Measurements from ENCODE around the gene SLC9A4.

Gene SLC9A4

DNA sequence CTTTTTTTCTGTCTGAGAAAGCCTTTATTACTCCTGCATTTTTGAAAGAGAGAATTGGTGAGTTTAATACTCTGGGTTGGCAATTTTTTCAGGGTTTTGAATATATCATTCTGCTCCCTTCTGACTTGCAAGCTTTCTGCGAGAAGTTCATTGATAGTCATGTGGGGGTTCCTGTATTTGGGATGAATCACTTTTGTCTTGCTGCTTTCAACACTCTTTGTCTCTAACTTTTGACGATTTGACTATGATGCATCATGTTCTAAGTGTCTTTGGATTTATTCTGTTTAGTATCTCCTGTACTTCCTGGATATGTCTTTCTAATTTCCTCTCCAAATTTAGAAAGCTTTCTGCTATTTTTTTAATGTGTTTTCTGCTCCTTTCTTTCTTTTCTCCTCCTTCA lies 105.3 kb downstream of the SLC9A4 start:
- TF ChIP-seq, protein P1, sequence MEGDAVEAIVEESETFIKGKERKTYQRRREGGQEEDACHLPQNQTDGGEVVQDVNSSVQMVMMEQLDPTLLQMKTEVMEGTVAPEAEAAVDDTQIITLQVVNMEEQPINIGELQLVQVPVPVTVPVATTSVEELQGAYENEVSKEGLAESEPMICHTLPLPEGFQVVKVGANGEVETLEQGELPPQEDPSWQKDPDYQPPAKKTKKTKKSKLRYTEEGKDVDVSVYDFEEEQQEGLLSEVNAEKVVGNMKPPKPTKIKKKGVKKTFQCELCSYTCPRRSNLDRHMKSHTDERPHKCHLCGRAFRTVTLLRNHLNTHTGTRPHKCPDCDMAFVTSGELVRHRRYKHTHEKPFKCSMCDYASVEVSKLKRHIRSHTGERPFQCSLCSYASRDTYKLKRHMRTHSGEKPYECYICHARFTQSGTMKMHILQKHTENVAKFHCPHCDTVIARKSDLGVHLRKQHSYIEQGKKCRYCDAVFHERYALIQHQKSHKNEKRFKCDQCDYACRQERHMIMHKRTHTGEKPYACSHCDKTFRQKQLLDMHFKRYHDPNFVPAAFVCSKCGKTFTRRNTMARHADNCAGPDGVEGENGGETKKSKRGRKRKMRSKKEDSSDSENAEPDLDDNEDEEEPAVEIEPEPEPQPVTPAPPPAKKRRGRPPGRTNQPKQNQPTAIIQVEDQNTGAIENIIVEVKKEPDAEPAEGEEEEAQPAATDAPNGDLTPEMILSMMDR (IDR thresholded peaks at IDR 0.05; ENCODE audit: insufficient read depth, low read length, poor library complexity, severe bottlenecking), result no peak
- Histone ChIP-seq H3K36me3 (ENCODE audit: control insufficient read depth, insufficient read depth, low read length) (no peaks in the 10 kb centered on the region), H3K27me3 (replicated peaks; ENCODE audit: control insufficient read depth, insufficient read depth, low read length) (no peaks in the 10 kb centered on the region), H3K4me3 (replicated peaks; ENCODE audit: low read depth, low read length) (no peak overlapping the region)
- DNase-seq (ENCODE audit: extremely low read depth, insufficient read length), result no peak

DNA sequence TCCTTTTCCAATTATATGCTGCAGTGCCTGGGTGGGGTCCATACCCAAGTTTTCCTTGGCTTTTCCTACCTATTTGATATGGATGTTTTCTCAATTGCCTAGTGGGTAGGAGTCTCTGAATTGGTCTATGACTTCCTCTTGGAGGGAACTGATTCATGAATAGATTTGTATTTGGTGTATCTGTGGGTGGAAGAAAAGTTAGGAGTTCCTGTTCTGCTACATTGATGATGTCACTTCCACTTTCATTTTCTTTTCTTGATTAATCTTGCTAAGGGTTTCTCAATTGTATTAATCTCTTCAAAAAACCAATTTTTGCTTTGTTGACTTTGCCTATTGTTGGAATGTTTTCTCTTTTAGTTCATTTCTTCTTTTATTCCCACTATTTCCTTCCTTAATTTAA lies 108.9 kb downstream of the SLC9A4 start:
- Histone ChIP-seq H3K36me3 (ENCODE audit: control insufficient read depth, insufficient read depth, low read length) (no peaks in the 10 kb centered on the region), H3K27me3 (replicated peaks; ENCODE audit: control insufficient read depth, insufficient read depth, low read length) (no peaks in the 10 kb centered on the region; the same call in 1 of the 2 replicates), H3K4me3 (replicated peaks; ENCODE audit: low read depth, low read length) (no peak overlapping the region)
- TF ChIP-seq, protein P1 (IDR thresholded peaks at IDR 0.05; ENCODE audit: insufficient read depth, low read length, poor library complexity, severe bottlenecking), result no peak
- DNase-seq (ENCODE audit: extremely low read depth, insufficient read length), result no peak

DNA sequence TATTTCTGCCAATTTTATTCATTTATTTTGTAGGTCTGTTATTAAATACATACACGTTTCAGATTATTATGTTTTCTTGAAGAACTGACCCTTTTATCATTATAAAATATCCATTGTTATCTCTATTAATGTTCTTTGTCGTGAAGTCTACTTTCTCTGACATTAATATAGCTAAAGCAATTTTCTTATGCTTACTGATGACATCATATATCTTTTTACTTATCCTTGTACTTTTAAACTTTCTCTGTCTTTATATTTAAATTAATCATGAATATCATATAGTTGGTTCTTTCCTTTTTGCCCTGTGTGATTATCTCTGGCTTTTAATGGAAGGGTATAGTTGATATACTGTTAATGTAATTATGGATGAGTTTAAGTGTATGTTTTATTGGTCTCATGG lies 109.8 kb downstream of the SLC9A4 start:
- H3K27me3 ChIP-seq (replicated peaks; ENCODE audit: control insufficient read depth, insufficient read depth, low read length), result no peaks in the 10 kb centered on the region; the same call in 1 of the 2 replicates
- DNase-seq (ENCODE audit: extremely low read depth, insufficient read length), result no peak
- TF ChIP-seq, protein P1 (IDR thresholded peaks at IDR 0.05; ENCODE audit: insufficient read depth, low read length, poor library complexity, severe bottlenecking), result no peak
- no peaks in the 10 kb centered on the region for H3K36me3 ChIP-seq (ENCODE audit: control insufficient read depth, insufficient read depth, low read length)
- H3K4me3 ChIP-seq (replicated peaks; ENCODE audit: low read depth, low read length), result no peak overlapping the region

Measured in GM06990 (cell line).